Activated naive CD8-positive, alpha-beta T cell treated with anti-CD3 and anti-CD28 coated beads, Interleukin-2, amount 50 U/mL, for 16 hours (primary cell): ENCODE measurements around the gene CACNA2D4.

Source experiments
- DNase-seq: peaks from one replicate; pipeline ENCODE4 v3.0.0-alpha.2; 2020; ENCODE audit warnings: low read depth, low spot score

Gene CACNA2D4

DNA sequence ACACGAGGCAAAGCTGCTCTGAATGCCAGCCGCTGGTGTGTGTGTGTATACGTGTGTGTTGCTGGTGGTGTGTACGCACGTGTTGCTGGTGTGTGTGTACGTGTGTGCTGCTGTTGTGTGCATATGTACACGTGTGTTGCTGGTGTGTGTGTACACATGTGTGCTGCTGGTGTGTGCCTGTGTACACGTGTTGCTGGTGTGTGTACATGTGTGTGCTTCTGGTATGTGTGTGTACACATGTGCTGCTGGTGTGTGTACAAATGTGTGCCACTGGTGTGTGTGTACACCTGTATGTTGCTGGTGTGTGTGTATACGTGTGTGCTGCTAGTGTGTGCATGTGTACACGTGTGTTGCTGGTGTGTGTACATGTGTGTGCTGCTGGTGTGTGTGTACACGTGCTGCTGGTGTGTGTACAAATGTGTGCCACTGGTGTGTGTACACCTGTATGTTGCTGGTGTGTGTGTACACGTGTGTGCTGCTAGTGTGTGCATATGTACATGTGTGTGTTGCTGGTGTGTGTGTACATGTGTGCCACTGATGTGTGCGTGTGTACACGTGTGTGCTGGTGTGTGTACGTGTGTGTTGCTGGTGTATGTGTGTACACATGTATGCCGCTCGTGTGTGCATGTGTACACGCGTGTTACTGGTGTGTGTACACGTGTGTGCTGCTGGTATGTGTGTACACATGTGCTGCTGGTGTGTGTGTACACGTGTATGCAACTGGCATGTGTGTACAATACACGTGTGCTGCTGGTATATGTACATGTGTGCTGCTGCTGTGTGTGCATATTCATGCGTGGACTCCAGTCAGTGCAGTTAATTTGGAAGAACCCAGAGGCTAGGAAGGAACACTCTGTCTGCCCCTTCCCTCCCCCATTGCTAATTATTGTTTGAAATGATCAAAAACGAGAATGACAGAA is 47.2 kb downstream of the CACNA2D4 start:
- DNase-seq: no peak

DNA sequence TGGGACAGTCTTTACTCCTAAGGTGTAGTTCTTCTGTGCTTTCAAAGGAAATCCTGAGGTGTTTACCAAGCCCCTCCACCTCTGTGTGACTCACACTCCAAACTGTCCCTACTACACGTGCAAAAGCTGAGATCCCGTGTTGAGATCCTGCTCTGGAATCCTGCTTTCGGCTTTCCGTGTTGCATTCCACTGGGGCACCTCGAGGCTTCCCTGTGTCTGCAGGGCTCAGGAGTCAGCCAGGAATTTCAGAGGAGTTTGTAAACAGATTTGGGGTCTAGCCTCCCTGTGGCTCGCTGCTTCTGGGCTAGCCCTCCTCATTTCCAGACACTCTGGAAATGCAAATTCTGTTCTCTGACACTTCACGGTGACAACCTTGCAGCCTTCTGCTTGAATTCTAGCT is 48.4 kb downstream of the CACNA2D4 start:
- DNase-seq: no peak

GRCh38 chr12:1869145-1869544 is 49.3 kb downstream of the CACNA2D4 start:
- DNase-seq: no peak

GRCh38 chr12:1865284-1865866 is 53.1 kb downstream of the CACNA2D4 start:
- DNase-seq: no peak

DNA sequence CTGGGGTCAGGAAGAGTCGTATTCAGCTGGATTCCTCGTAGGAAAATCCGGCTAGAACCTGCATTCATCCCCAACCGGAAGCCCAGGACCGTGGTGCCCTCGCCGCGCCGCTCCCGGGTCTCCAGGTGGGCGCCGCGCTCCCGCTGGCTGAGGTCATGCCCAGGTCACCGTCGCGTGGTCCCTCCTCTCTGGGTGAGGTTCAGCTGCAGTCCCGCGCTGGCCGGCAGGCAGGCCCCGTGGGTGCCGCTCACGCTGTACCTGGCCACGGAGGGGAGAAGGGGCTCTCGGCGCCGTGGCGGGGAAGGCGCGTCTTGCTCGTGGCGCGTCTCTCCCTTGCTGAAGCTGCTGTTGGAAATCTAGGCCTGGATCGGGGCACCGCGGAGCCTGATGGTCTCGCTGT is 53.6 kb downstream of the CACNA2D4 start:
- no peak for DNase-seq

- no peak for DNase-seq
These were observed 54.0 kb downstream of the CACNA2D4 start for GRCh38 chr12:1864456-1864855.

DNA sequence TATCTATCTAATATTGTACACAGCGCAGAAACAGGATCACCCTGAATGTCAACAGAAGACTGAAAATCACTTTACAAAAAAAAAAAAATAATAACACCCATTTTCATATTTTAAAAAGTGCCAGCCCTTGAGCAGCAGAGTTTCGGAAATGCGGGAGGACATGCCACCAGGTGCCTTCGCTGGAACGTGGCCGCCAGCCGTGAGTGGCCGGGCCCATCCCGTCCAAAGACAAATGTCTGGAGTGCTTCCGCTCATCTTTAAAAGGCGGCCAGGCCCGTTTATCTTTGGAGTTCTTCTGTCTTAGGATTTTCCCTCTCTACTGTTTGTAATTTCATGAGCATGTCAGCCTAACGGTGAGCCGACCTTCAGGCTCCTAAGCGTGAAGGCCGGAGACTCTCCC is 54.6 kb downstream of the CACNA2D4 start:
- DNase-seq: no peak

GRCh38 chr12:1862973-1863372 is 55.5 kb downstream of the CACNA2D4 start:
- DNase-seq: no peak

DNA sequence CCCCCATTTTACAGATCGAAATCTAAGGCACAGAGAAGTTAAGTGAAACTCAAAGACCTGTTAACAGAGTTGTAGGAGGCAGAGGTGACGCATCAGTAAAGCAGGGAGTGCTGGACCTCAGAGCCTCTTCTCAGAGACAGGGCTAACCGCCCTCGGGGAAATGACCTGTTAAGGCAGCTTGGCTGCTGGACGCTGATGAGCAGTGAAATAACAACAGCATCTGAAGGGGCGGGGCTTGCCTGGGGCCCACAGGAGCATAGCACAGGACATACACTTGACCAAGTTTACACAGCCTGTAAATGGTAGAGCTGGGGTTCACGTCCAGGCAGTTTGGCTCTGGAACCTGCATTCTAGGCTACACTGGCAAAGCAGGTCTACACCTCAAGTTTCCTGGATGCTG is 58.8 kb downstream of the CACNA2D4 start:
- no peak for DNase-seq

DNA sequence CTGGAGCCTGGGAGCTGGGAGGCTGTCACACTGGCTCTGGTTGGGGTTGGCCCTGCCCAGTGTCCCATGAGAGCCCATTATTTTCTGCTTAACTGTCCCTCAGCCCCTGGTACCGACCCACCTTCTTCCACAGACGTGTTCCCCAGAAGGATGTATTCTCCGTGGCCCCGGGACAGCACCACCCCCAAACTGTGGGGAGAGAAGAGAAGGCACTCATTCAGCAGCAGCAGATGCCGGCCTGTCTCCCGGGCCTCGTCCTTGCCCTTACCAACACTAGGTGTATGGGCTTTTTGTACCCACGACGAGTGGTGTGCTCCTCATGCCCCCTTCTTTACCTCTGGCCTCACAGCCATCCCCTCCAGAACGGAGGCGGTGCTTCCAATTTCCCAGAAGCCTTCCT is 60.0 kb downstream of the CACNA2D4 start:
- DNase-seq: no peak

DNA sequence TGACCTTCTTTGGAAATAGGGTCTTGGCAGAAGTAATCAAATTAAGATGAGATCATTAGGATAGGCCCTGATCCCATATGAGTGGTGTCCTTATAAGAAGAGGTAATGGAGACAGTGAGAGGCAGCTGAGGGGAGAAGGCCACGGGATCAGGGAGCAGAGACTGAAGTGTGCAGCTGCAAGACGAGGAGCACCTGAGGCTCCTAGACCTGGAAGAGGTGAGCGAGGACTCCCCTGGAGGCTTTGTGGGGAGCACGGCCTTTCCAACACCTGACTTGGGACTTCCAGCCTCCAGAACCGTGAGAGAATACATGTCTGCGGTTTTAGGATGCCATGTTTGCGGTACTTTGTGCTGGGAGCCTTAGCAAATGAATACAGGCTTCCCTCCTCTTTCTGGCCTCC is 60.6 kb downstream of the CACNA2D4 start:
- no peak for DNase-seq

- no peak for DNase-seq
These were observed 61.4 kb downstream of the CACNA2D4 start for GRCh38 chr12:1857086-1857485.

- DNase-seq: no peak
These were observed 63.2 kb downstream of the CACNA2D4 start for GRCh38 chr12:1855241-1855640.

DNA sequence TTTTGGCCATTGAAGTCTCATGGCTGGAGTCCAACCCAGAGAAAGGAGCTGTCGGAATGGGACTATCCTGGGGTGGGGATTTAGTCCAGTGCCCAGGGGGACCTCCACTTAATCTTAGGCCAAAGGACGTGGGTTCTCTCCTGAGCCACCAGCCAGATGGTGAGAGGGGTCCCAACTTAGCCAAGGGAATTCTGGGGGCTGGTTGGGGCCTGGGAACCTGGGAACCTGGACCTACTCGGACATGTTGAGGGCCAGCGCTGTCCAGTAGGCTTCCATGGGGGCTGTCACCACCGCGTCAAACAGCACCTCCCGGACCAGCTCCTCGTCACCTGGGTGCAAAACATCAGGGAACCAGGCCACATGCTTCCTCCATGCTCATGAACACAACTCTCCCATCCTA is 64.7 kb downstream of the CACNA2D4 start:
- no peak for DNase-seq

DNA sequence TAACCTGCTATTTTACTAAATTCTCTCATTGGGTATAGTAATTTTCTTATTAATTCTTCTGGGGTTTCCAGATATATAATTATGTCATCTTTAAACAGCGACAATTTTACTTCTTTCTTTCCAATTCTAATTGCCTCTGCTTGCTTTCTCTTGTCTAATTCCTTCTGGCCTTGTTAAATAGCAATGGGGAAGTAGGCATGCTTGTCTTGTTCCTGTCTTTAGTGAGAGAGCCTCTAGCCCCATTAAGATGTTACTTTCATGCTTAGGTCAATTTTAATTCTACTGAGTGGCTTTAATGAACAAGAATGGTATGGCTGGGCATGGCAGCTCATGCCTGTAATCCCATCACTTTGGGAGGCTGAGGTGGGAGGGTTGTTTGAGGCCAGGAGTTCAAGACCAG is 66.4 kb downstream of the CACNA2D4 start:
- no peak for DNase-seq

DNA sequence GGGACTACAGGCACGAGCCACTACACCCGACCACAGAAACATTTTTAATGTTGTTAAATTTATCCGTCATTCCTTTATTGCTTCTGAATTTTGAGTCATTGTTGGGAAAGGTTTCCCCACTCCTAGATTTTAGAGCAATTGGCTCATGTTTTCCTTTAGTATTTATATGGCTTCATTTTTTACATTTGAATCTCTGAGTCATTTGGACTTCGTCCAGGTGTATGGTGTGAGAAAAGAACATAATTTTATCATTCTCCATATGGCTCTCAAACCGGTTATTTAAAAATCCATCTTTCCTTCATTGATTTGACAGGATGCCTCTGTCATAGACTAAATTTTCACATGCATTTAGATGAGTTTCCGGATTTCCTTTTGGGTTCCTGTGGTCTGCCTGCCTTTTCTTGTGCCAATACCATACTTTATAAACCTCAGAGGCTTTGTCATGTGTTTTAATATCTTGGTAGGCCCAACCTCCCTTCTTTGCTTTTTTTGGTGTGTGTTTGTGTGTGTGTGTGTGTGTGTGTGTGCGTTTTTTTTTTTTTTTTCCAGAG is 67.2 kb downstream of the CACNA2D4 start:
- no peak for DNase-seq

DNA sequence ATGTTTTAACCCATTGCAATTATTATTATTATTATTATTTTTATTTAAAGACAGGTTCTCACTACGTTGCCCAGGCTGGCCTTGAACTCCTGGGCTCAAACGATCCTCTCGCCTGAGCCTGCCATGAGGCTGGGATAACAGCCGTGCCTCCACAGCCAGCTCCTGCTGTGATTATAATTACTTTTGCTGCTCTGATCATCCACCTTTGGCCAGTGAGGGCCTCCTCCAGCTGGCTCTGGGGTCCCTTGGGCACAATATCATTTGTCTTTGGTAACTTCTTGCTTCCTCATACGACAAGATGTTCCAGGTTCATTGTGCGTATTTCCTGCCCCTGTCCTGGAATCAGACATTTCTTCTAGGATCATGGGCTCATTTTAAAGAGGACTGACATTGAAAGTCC is 69.7 kb downstream of the CACNA2D4 start:
- no peak for DNase-seq

- no peak for DNase-seq
These were observed 70.3 kb downstream of the CACNA2D4 start for GRCh38 chr12:1848146-1848545.

GRCh38 chr12:1847411-1847810 is 71.0 kb downstream of the CACNA2D4 start:
- DNase-seq: no peak

GRCh38 chr12:1846421-1847405 is 71.7 kb downstream of the CACNA2D4 start:
- no peak for DNase-seq

GRCh38 chr12:1845886-1846285 is 72.6 kb downstream of the CACNA2D4 start:
- no peak for DNase-seq

GRCh38 chr12:1845427-1845826 is 73.0 kb downstream of the CACNA2D4 start:
- DNase-seq: no peak
